ENCODE data around the gene STK24.

Gene STK24

DNA sequence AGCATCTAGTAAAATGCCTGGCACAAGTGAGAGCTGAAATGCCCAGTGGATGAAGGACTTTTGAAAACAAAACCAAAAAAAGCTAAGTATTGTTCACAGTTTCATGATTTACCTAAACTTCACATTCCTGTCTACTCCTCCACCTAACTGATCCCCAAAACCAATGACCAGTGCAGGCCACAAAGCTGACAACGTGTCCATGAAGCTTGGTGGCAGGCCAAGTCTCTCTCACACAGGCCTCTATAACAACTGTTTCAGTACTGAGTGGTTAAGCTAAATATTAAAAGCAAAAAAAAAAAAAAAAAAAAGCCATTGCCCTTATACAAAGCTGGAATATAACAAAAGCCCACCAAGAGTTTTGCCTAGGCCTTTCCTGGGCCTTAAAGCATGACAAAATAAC, 36.4 kb downstream of the STK24 start:
- H3K9ac ChIP-seq (ENCODE audit: low read depth, low read length, poor library complexity, severe bottlenecking) = no peak overlapping the region
- no peaks in the 10 kb centered on the region for H3K27me3 ChIP-seq (ENCODE audit: insufficient read depth, low read length, poor library complexity, severe bottlenecking)
- no peak overlapping the region for H3K4me3 ChIP-seq (ENCODE audit: low read length, poor library complexity, severe bottlenecking)
- H3K4me2 ChIP-seq (ENCODE audit: low read depth, low read length, poor library complexity, severe bottlenecking) = no peak overlapping the region
- no peaks in the 10 kb centered on the region for H3K36me3 ChIP-seq (ENCODE audit: insufficient read depth, low read length)
- no peaks in the 10 kb centered on the region for H3K9me3 ChIP-seq (ENCODE audit: insufficient read depth, low read depth, low read length)
- no peaks in the 10 kb centered on the region for H3F3A ChIP-seq (ENCODE audit: low read depth)
- no peak overlapping the region for H2AFZ ChIP-seq (ENCODE audit: low read length)
- H3K4me1 ChIP-seq (ENCODE audit: insufficient read depth, low read length, poor library complexity, severe bottlenecking) = peaks cover 15% of the 10 kb centered on the region
- no peaks in the 10 kb centered on the region for H3K9me2 ChIP-seq (replicated peaks; ENCODE audit: low read depth, low read length)
- peaks cover 74% of the 10 kb centered on the region for H4K20me1 ChIP-seq (ENCODE audit: insufficient read depth, low read length, poor library complexity, severe bottlenecking)
- peaks cover 100% of the 10 kb centered on the region for H3K79me2 ChIP-seq (ENCODE audit: insufficient read depth, low read length)
- no peak for TF ChIP-seq EZH2phosphoT487 (IDR thresholded peaks at IDR 0.05; ENCODE audit: borderline replicate concordance)

DNA sequence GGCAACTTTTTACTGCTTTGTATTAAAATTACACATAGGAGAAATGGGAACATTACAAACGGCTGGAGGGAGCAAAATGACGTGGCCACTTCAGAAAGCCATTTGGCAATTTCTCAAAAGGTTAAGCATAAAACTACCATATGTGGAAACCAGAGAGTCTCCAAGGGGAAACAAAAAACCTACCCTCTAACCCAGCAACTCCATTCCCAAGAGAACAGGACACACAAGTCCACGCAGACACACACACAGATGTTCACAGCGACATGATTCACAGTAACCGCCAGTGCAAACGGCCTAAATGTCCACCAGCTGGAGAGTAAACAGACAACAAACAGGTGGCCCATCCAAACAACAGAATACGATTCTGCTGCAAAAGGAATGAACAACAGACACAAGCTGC, 37.2 kb downstream of the STK24 start:
- peaks cover 15% of the 10 kb centered on the region for H3K4me1 ChIP-seq (ENCODE audit: insufficient read depth, low read length, poor library complexity, severe bottlenecking)
- no peaks in the 10 kb centered on the region for H3K36me3 ChIP-seq (ENCODE audit: insufficient read depth, low read length)
- H3K9me3 ChIP-seq (ENCODE audit: insufficient read depth, low read depth, low read length) = no peaks in the 10 kb centered on the region
- peaks cover 76% of the 10 kb centered on the region for H4K20me1 ChIP-seq (ENCODE audit: insufficient read depth, low read length, poor library complexity, severe bottlenecking)
- H3F3A ChIP-seq (ENCODE audit: low read depth) = no peaks in the 10 kb centered on the region
- no peak overlapping the region for H2AFZ ChIP-seq (ENCODE audit: low read length)
- H3K9ac ChIP-seq (ENCODE audit: low read depth, low read length, poor library complexity, severe bottlenecking) = no peak overlapping the region
- H3K27me3 ChIP-seq (ENCODE audit: insufficient read depth, low read length, poor library complexity, severe bottlenecking) = no peaks in the 10 kb centered on the region
- no peaks in the 10 kb centered on the region for H3K9me2 ChIP-seq (replicated peaks; ENCODE audit: low read depth, low read length)
- no peak overlapping the region for H3K4me3 ChIP-seq (ENCODE audit: low read length, poor library complexity, severe bottlenecking)
- H3K4me2 ChIP-seq (ENCODE audit: low read depth, low read length, poor library complexity, severe bottlenecking) = no peak overlapping the region
- TF ChIP-seq, protein P1, sequence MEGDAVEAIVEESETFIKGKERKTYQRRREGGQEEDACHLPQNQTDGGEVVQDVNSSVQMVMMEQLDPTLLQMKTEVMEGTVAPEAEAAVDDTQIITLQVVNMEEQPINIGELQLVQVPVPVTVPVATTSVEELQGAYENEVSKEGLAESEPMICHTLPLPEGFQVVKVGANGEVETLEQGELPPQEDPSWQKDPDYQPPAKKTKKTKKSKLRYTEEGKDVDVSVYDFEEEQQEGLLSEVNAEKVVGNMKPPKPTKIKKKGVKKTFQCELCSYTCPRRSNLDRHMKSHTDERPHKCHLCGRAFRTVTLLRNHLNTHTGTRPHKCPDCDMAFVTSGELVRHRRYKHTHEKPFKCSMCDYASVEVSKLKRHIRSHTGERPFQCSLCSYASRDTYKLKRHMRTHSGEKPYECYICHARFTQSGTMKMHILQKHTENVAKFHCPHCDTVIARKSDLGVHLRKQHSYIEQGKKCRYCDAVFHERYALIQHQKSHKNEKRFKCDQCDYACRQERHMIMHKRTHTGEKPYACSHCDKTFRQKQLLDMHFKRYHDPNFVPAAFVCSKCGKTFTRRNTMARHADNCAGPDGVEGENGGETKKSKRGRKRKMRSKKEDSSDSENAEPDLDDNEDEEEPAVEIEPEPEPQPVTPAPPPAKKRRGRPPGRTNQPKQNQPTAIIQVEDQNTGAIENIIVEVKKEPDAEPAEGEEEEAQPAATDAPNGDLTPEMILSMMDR (conservative IDR thresholded peaks at IDR 0.05; ENCODE audit: low read length) = no peak
- no peak for TF ChIP-seq EZH2phosphoT487 (IDR thresholded peaks at IDR 0.05; ENCODE audit: borderline replicate concordance)
- H3K79me2 ChIP-seq (ENCODE audit: insufficient read depth, low read length) = peaks cover 98% of the 10 kb centered on the region

DNA sequence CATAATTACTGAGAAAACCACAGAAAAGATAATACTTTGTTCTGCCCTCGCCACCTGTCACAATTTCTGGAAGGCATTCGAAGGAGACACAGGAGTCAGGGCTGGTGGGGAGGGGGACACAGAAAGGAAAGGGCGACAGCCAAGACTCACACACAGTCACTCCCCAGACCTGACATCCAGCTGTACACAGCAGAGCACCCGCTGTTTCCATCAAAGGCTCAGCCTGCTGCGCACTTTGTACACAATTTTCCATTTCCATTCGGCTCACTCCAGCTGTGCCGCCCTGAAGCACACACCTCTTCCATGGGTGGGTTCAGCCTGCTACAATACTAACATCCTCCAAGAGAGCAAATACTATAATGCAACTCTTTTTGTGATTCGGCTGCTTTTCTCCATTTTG, 38.0 kb downstream of the STK24 start:
- Histone ChIP-seq H4K20me1 (ENCODE audit: insufficient read depth, low read length, poor library complexity, severe bottlenecking) (peaks cover 75% of the 10 kb centered on the region), H3K4me2 (ENCODE audit: low read depth, low read length, poor library complexity, severe bottlenecking) (no peak overlapping the region), H3K27me3 (ENCODE audit: insufficient read depth, low read length, poor library complexity, severe bottlenecking) (no peaks in the 10 kb centered on the region), H3K36me3 (ENCODE audit: insufficient read depth, low read length) (no peaks in the 10 kb centered on the region), H3F3A (ENCODE audit: low read depth) (no peaks in the 10 kb centered on the region), H3K9me3 (ENCODE audit: insufficient read depth, low read depth, low read length) (no peaks in the 10 kb centered on the region), H3K9me2 (replicated peaks; ENCODE audit: low read depth, low read length) (no peaks in the 10 kb centered on the region), H3K9ac (ENCODE audit: low read depth, low read length, poor library complexity, severe bottlenecking) (no peak overlapping the region), H2AFZ (ENCODE audit: low read length) (no peak overlapping the region), H3K4me1 (ENCODE audit: insufficient read depth, low read length, poor library complexity, severe bottlenecking) (peaks cover 15% of the 10 kb centered on the region), H3K79me2 (ENCODE audit: insufficient read depth, low read length) (peaks cover 98% of the 10 kb centered on the region), H3K4me3 (ENCODE audit: low read length, poor library complexity, severe bottlenecking) (no peak overlapping the region)
- TF ChIP-seq, protein P1 (conservative IDR thresholded peaks at IDR 0.05; ENCODE audit: low read length) = no peak
- no peak for TF ChIP-seq EZH2phosphoT487 (IDR thresholded peaks at IDR 0.05; ENCODE audit: borderline replicate concordance)

GRCh38 chr13:98537740-98538139, 39.2 kb downstream of the STK24 start:
- Histone ChIP-seq H3K9me3 (ENCODE audit: insufficient read depth, low read depth, low read length) (no peaks in the 10 kb centered on the region), H4K20me1 (ENCODE audit: insufficient read depth, low read length, poor library complexity, severe bottlenecking) (peaks cover 67% of the 10 kb centered on the region), H3K4me2 (ENCODE audit: low read depth, low read length, poor library complexity, severe bottlenecking) (no peak overlapping the region), H3K9me2 (replicated peaks; ENCODE audit: low read depth, low read length) (no peaks in the 10 kb centered on the region), H3K9ac (ENCODE audit: low read depth, low read length, poor library complexity, severe bottlenecking) (no peak overlapping the region), H3K4me3 (ENCODE audit: low read length, poor library complexity, severe bottlenecking) (no peak overlapping the region), H2AFZ (ENCODE audit: low read length) (no peak overlapping the region), H3K36me3 (ENCODE audit: insufficient read depth, low read length) (no peaks in the 10 kb centered on the region), H3K79me2 (ENCODE audit: insufficient read depth, low read length) (peaks cover 98% of the 10 kb centered on the region), H3K27me3 (ENCODE audit: insufficient read depth, low read length, poor library complexity, severe bottlenecking) (no peaks in the 10 kb centered on the region), H3F3A (ENCODE audit: low read depth) (no peaks in the 10 kb centered on the region), H3K4me1 (ENCODE audit: insufficient read depth, low read length, poor library complexity, severe bottlenecking) (peaks cover 8% of the 10 kb centered on the region)
- TF ChIP-seq, protein P1 (conservative IDR thresholded peaks at IDR 0.05; ENCODE audit: low read length) = no peak
- TF ChIP-seq EZH2phosphoT487 (IDR thresholded peaks at IDR 0.05; ENCODE audit: borderline replicate concordance) = no peak

All from Loucy (cell line).